ENCODE measurements around the gene PTPRT. TPM values are rescaled to one million over a fixed set of nuclear protein-coding genes. Genes with fewer than 3 reads are reported as not detected.

The PTPRT gene
- polyA plus RNA-seq, 1 experiment = not detected

GRCh38 chr20:42134265-42135098 is 1055.2 kb downstream of the PTPRT start:
- TF ChIP-seq CTCF (IDR thresholded peaks at IDR 0.05; ENCODE audit: insufficient read depth, low read depth, low read length) = no peak

GRCh38 chr20:42130810-42131596 is 1058.7 kb downstream of the PTPRT start:
- ChIA-PET CTCF (no interaction called here), POLR2A (no interaction called here)
- Histone ChIP-seq H3K4me3 (ENCODE audit: low read depth, low read length) (no peak overlapping the region), H3K36me3 (ENCODE audit: control insufficient read depth, insufficient read depth, low read length) (no peaks in the 10 kb centered on the region), H3K27me3 (ENCODE audit: control insufficient read depth, insufficient read depth, low read length) (no peaks in the 10 kb centered on the region)
- no peak for TF ChIP-seq CTCF (IDR thresholded peaks at IDR 0.05; ENCODE audit: insufficient read depth, low read depth, low read length)
- no peak for DNase-seq (ENCODE audit: low read depth)

More at GRCh38 chr20:42134265-42135098, 1055.2 kb downstream of the PTPRT start:
- H3K4me3 ChIP-seq (ENCODE audit: low read depth, low read length) = no peak overlapping the region
- no peaks in the 10 kb centered on the region for H3K36me3 ChIP-seq (ENCODE audit: control insufficient read depth, insufficient read depth, low read length)
- DNase-seq (ENCODE audit: low read depth) = no peak
- CTCF ChIA-PET = no interaction called here
- POLR2A ChIA-PET = no interaction called here
- no peaks in the 10 kb centered on the region for H3K27me3 ChIP-seq (ENCODE audit: control insufficient read depth, insufficient read depth, low read length)

GRCh38 chr20:42125426-42125825 is 1064.3 kb downstream of the PTPRT start:
- ChIA-PET POLR2A (no interaction called here), CTCF (no interaction called here)
- no peak for TF ChIP-seq CTCF (IDR thresholded peaks at IDR 0.05; ENCODE audit: insufficient read depth, low read depth, low read length)
- DNase-seq (ENCODE audit: low read depth) = no peak
- H3K4me3 ChIP-seq (ENCODE audit: low read depth, low read length) = no peak overlapping the region
- H3K36me3 ChIP-seq (ENCODE audit: control insufficient read depth, insufficient read depth, low read length) = no peaks in the 10 kb centered on the region
- H3K27me3 ChIP-seq (ENCODE audit: control insufficient read depth, insufficient read depth, low read length) = no peaks in the 10 kb centered on the region

GRCh38 chr20:42123981-42124473 is 1065.7 kb downstream of the PTPRT start:
- ChIA-PET CTCF (no interaction called here), POLR2A (no interaction called here)
- no peaks in the 10 kb centered on the region for H3K27me3 ChIP-seq (ENCODE audit: control insufficient read depth, insufficient read depth, low read length)
- DNase-seq (ENCODE audit: low read depth) = no peak
- no peak for TF ChIP-seq CTCF (IDR thresholded peaks at IDR 0.05; ENCODE audit: insufficient read depth, low read depth, low read length)
- H3K36me3 ChIP-seq (ENCODE audit: control insufficient read depth, insufficient read depth, low read length) = no peaks in the 10 kb centered on the region
- H3K4me3 ChIP-seq (ENCODE audit: low read depth, low read length) = no peak overlapping the region

- no peak for TF ChIP-seq CTCF (IDR thresholded peaks at IDR 0.05; ENCODE audit: insufficient read depth, low read depth, low read length)
- Histone ChIP-seq H3K27me3 (ENCODE audit: control insufficient read depth, insufficient read depth, low read length) (no peaks in the 10 kb centered on the region), H3K4me3 (ENCODE audit: low read depth, low read length) (no peak overlapping the region), H3K36me3 (ENCODE audit: control insufficient read depth, insufficient read depth, low read length) (no peaks in the 10 kb centered on the region)
- POLR2A ChIA-PET = no interaction called here
- CTCF ChIA-PET = no interaction called here
- no peak for DNase-seq (ENCODE audit: low read depth)
These were observed 1071.1 kb downstream of the PTPRT start for GRCh38 chr20:42118409-42119125.

Measured in BJ (cell line).